BJ (cell line): Measurements from ENCODE around the gene TTC7B. TPM values are rescaled to one million over a fixed set of nuclear protein-coding genes. Genes with fewer than 3 reads are reported as not detected.

ENCODE experiments used
- CTCF ChIA-PET: fragments of 350-600 bp; formaldehyde crosslinking; extraction: SDS; loops from one replicate; lab custom pipeline; 2021; ENCODE audit warnings: antibody characterized with exemption, inconsistent platforms; lab: Yijun Ruan, JAX
- POLR2A ChIA-PET: fragments of 300-600 bp; sonication (Branson Sonifier 250); formaldehyde crosslinking; extraction: SDS; loops from one replicate; lab custom pipeline; 2021; ENCODE audit warnings: antibody characterized with exemption; lab: Charles Lee
- DNase-seq: peaks from one replicate; pipeline ENCODE4 v3.0.0-alpha.2; 2011; ENCODE audit warnings: low read depth
- H3K27me3 ChIP-seq: 2 replicates; pipeline ENCODE4 v1.6.0; 2011; ENCODE audit warnings: low read length; ENCODE audit not compliant: control insufficient read depth, insufficient read depth
- H3K36me3 ChIP-seq: 2 replicates; pipeline ENCODE4 v1.5.1; 2011; ENCODE audit warnings: low read length; ENCODE audit not compliant: control insufficient read depth, insufficient read depth
- H3K4me3 ChIP-seq: 2 replicates; pipeline ENCODE4 v1.5.1; 2011; ENCODE audit warnings: low read depth, mild to moderate bottlenecking, control low read depth, low read length
- polyA plus RNA-seq: library from polyadenylated mRNA; depleted of rRNA; stranded (reverse); fragments of >200 nt; gene quantifications from 2 replicates; pipeline ENCODE4 v1.2.3, GENCODE V29; 2011
- TF ChIP-seq, protein P1 (sequence below): IDR thresholded peaks from 2 replicates; pipeline ENCODE4 v1.5.1; 2011; ENCODE audit warnings: low read depth, mild to moderate bottlenecking, control low read depth, inconsistent platforms, low read length, moderate library complexity; ENCODE audit not compliant: insufficient read depth

Gene TTC7B
- polyA plus RNA-seq, 1 experiment = 46.9 TPM

DNA sequence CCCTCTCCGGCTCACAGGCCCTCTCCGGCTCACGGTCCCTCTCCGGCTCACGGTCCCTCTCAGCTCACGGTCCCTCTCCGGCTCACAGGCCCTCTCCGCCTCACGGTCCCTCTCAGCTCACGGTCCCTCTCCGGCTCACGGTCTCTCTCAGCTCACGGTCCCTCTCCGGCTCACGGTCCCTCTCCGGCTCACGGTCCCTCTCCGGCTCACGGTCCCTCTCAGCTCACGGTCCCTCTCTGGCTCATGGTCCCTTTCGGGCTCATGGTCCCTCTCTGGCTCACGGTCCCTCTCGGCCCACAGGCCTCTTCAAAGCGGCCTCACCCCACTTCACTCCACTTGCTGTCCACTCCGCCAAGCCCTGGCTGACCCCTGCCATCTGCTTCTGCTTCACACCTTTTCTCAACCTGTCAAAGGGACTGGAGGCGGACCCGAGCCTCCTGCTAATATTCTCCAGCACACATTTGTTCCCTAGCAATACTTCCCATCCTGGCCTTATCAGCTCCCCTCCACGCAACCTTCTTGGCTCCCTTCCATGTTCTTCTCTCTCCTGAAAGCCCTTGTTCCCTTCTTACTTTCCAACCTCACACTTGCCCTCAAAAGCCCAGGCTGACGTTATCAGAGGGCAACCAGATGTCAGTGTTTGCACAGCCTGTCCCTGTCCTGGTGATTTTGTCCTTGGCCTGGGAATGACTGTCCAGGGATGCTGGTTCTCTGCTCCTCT lies 242.7 kb downstream of the TTC7B start:
- TF ChIP-seq, protein P1, sequence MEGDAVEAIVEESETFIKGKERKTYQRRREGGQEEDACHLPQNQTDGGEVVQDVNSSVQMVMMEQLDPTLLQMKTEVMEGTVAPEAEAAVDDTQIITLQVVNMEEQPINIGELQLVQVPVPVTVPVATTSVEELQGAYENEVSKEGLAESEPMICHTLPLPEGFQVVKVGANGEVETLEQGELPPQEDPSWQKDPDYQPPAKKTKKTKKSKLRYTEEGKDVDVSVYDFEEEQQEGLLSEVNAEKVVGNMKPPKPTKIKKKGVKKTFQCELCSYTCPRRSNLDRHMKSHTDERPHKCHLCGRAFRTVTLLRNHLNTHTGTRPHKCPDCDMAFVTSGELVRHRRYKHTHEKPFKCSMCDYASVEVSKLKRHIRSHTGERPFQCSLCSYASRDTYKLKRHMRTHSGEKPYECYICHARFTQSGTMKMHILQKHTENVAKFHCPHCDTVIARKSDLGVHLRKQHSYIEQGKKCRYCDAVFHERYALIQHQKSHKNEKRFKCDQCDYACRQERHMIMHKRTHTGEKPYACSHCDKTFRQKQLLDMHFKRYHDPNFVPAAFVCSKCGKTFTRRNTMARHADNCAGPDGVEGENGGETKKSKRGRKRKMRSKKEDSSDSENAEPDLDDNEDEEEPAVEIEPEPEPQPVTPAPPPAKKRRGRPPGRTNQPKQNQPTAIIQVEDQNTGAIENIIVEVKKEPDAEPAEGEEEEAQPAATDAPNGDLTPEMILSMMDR = no peak
- CTCF ChIA-PET = no interaction called here
- DNase-seq = no peak

DNA sequence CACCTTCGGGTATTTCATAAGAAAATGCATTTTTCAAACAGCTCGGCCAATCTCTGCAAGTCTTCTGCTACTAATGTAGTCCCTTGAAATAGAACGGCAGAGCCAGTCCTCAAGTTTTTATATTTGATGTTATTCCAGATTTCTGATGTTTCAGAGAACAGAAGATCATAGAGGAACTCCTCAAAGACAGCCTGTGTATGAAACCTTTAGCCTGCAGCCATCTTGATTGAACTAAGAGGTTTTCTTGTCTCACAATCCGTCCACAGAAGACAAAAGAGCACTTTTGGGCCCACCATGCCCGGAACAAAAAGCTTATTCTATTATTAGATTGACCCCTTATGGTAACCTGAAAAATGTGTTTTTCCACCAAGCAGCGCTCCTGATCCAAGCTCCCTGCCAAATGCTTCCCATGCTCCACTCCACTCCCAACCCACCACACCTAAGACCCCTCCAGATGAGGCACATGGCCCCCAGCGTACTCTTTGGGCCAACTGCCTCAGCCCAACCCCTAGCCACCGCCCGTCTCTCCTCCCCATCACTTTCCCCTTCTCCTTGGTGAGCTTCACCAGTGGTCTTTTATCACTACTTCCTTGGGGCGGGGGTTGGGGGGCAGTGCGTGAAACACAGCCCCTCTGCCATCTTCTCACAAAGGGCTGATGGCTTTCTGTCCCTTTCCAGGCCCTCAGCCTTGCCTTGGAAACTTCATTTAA lies 243.6 kb downstream of the TTC7B start:
- Histone ChIP-seq H3K4me3 (no peak overlapping the region), H3K27me3 (no peaks in the 10 kb centered on the region), H3K36me3 (no peaks in the 10 kb centered on the region; the same call in none of the 2 replicates)
- POLR2A ChIA-PET = no interaction called here
- no peak for DNase-seq
- TF ChIP-seq, protein P1 = no peak
- CTCF ChIA-PET = no interaction called here

More for the DNA sequence above, 242.7 kb downstream of the TTC7B start:
- H3K36me3 ChIP-seq = no peaks in the 10 kb centered on the region; the same call in 1 of the 2 replicates
- H3K4me3 ChIP-seq = no peak overlapping the region
- POLR2A ChIA-PET = no interaction called here
- no peaks in the 10 kb centered on the region for H3K27me3 ChIP-seq

DNA sequence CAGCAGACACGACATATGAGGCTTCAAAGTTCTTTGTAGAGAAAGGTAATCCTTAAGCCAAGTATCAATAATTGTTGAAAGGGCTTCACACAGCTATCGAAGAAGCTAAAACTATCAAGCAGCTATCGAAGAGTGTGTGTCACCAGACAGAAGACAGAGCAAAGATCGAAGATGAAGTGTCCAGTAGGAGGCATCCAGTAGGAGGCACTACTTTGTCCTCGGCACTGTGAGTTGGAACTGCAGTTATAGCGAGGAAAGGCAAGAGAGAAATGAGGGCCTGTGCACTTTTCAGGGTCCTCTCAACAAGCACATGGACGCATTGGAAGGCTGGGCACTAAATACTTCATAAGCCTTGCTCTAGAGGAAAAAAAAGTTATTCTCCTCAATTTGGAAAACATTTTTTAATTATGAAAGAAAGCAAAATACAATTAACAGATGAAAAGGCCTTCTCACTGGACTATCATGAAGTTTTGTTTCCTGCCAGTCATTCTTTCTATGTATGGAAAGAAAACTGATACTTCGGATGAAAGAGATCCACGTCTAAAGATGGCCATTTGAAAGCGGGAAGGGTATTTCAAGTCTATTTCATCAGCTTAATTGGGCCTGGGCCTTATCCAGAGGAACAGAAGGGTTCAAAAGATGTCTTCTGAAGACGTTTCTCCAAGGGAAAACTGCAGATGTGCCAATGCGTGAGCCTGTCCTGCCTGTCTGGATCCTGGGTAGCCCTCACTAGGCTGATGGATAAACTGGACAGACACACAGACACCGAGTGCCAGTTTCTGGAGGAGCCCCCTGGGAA lies 244.9 kb downstream of the TTC7B start:
- ChIA-PET CTCF (no interaction called here), POLR2A (no interaction called here)
- no peaks in the 10 kb centered on the region for H3K27me3 ChIP-seq
- no peaks in the 10 kb centered on the region; the same call in none of the 2 replicates for H3K36me3 ChIP-seq
- TF ChIP-seq, protein P1 = no peak
- DNase-seq = no peak
- H3K4me3 ChIP-seq = no peak overlapping the region

DNA sequence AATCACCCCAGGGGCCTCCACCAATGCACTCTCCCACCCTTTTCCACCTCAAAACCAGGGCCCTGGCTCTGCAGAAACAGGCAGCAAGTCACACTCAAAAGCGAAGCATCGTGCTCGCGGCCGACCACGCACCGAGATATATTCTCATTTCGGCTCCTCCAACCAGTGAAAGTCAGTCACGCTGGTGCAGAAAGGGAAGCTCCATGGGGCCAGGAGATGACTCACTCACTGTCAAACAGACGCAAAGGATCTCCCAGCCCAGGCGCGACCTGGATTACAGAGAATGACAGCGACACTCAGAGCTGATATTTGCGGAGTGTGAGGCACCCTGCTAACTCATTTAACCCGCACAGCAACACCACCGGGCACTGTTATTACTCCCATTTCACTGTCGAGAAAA lies 245.8 kb downstream of the TTC7B start:
- H3K27me3 ChIP-seq = no peaks in the 10 kb centered on the region
- no peak for DNase-seq
- no peaks in the 10 kb centered on the region; the same call in none of the 2 replicates for H3K36me3 ChIP-seq
- ChIA-PET POLR2A (no interaction called here), CTCF (no interaction called here)
- H3K4me3 ChIP-seq = no peak overlapping the region
- TF ChIP-seq, protein P1 = no peak
